ENCODE results near the gene RASSF7. TPM values are rescaled to one million over a fixed set of nuclear protein-coding genes. Genes with fewer than 3 reads are reported as not detected.
"Not testable (repeated sequence)": the region's sequence is repeated elsewhere in the genome, so short reads cannot be mapped to it uniquely, and the experiment has no call there.

The RASSF7 gene, protein sequence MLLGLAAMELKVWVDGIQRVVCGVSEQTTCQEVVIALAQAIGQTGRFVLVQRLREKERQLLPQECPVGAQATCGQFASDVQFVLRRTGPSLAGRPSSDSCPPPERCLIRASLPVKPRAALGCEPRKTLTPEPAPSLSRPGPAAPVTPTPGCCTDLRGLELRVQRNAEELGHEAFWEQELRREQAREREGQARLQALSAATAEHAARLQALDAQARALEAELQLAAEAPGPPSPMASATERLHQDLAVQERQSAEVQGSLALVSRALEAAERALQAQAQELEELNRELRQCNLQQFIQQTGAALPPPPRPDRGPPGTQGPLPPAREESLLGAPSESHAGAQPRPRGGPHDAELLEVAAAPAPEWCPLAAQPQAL
- polyA plus RNA-seq (2013, experiment 1 of 2), result 10.5 TPM
- 9.6 TPM for polyA plus RNA-seq (2013, experiment 2 of 2)

- Histone ChIP-seq H3K27ac (ENCODE audit: low read depth, low read length) (peak within 1 kb of the TSS; percentile 62; the same call in 1 of the 2 replicates), H3K9me3 (ENCODE audit: insufficient read depth, low read depth, low read length) (no peaks in the 10 kb centered on the region), H3K4me1 (ENCODE audit: insufficient read depth, low read length) (0 out of 2 replicates have a peak, but pooled peaks cover 10% of the 10 kb centered on the region), H3K27me3 (ENCODE audit: insufficient read depth, low read length) (peaks cover 28% of the 10 kb centered on the region), H3K9ac (ENCODE audit: low read depth, low read length) (peak within 1 kb of the TSS; percentile 56), H3K4me3 (ENCODE audit: low read length) (peak within 1 kb of the TSS; percentile 87), H3K36me3 (ENCODE audit: insufficient read depth, low read length) (peaks cover 11% of the 10 kb centered on the region; the same call in 1 of the 2 replicates)
- 2% methylated on average over 95 of the region's 95 CpGs for WGBS
These were observed at the start of gene RASSF7, which contains the start of gene LMNTD2 for GRCh38 chr11:560305-561147. TSS of gene RASSF7 (plus strand) at chr11:560970. CDS start at chr11:561769, 799 bp downstream. TSS of gene LMNTD2 (minus strand) at chr11:560738. CDS start at chr11:560716, 22 bp downstream.

DNA sequence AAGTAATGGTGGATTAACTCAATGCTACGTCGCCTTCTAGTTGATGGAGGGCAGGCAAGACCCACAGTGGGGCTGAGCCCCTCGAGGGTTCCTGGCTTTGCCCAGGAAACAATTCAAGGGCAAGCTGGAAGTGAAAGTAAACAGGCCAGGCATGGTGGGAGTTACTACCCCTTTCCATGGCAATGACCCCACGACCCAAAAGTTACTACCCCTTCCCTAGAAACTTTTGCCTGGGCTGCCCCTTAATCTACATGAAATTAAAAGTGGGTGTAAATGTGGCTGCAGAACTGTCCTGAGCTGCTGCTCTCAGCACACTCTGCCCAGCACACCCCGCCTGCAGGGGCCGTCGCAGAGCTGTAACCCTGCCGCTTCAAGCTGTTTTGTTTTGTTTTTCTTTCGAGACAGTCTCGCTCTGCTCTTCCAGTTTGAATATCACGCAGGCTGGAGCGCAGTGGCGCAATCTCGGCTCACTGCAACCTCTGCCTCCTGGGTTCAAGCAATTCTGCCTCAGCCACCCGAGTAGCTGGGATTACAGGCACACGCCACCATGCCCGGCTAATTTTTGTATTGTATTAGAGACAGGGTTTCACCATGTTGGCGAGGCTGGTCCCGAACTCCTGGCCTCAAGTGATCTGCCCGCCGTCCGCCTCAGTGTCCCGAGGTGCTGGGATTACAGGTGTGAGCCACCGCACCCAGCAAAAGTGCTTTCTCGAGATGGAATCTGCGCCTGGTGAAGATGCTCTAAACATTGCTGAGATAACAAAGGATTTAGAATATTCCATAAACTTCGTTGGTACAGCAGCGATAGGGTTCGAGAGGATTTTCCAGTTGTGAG is 47.8 kb upstream of the RASSF7 start:
- Histone ChIP-seq H3K27ac (ENCODE audit: low read depth, low read length) (no peak overlapping the region), H3K27me3 (ENCODE audit: insufficient read depth, low read length) (no peaks in the 10 kb centered on the region), H3K9me3 (ENCODE audit: insufficient read depth, low read depth, low read length) (peaks cover 8% of the 10 kb centered on the region; the same call in 1 of the 2 replicates), H3K4me1 (ENCODE audit: insufficient read depth, low read length) (no peaks in the 10 kb centered on the region), H3K9ac (ENCODE audit: low read depth, low read length) (no peak overlapping the region), H3K4me3 (ENCODE audit: low read length) (no peak overlapping the region), H3K36me3 (ENCODE audit: insufficient read depth, low read length) (peaks cover 15% of the 10 kb centered on the region)
- 94% methylated on average over 29 of the region's 29 CpGs for WGBS

GRCh38 chr11:514606-515005 is 46.2 kb upstream of the RASSF7 start:
- peaks cover 8% of the 10 kb centered on the region; the same call in 1 of the 2 replicates for H3K9me3 ChIP-seq (ENCODE audit: insufficient read depth, low read depth, low read length)
- no peak overlapping the region for H3K9ac ChIP-seq (ENCODE audit: low read depth, low read length)
- H3K36me3 ChIP-seq (ENCODE audit: insufficient read depth, low read length), result peaks cover 10% of the 10 kb centered on the region
- no peaks in the 10 kb centered on the region for H3K4me1 ChIP-seq (ENCODE audit: insufficient read depth, low read length)
- WGBS, result 95% methylated on average over 10 of the region's 10 CpGs
- H3K27me3 ChIP-seq (ENCODE audit: insufficient read depth, low read length), result no peaks in the 10 kb centered on the region
- H3K27ac ChIP-seq (ENCODE audit: low read depth, low read length), result no peak overlapping the region
- no peak overlapping the region for H3K4me3 ChIP-seq (ENCODE audit: low read length)

DNA sequence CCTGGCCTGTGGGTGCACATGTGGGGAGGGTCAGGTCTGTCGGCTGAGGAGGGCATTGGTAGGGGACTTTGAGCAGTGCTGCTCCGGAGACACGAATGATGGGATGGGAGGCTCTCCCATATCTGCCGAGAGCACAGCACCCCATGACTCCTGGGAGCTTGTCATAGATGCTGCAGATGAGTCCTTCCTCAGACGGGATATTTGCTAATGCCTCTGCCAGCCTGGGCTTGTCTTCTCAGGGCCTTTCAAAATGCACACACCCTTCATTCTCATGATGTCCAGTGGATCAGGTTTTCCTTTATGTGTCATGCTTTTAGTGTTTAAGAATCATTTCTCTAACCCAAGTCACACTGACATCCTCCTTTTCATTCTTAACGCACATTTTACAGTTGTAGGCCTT is 45.6 kb upstream of the RASSF7 start:
- WGBS, result 96% methylated on average over 6 of the region's 6 CpGs
- Histone ChIP-seq H3K9me3 (ENCODE audit: insufficient read depth, low read depth, low read length) (peaks cover 8% of the 10 kb centered on the region; the same call in 1 of the 2 replicates), H3K27ac (ENCODE audit: low read depth, low read length) (no peak overlapping the region), H3K9ac (ENCODE audit: low read depth, low read length) (no peak overlapping the region), H3K4me1 (ENCODE audit: insufficient read depth, low read length) (no peaks in the 10 kb centered on the region), H3K4me3 (ENCODE audit: low read length) (no peak overlapping the region), H3K36me3 (ENCODE audit: insufficient read depth, low read length) (peaks cover 5% of the 10 kb centered on the region), H3K27me3 (ENCODE audit: insufficient read depth, low read length) (no peaks in the 10 kb centered on the region)

DNA sequence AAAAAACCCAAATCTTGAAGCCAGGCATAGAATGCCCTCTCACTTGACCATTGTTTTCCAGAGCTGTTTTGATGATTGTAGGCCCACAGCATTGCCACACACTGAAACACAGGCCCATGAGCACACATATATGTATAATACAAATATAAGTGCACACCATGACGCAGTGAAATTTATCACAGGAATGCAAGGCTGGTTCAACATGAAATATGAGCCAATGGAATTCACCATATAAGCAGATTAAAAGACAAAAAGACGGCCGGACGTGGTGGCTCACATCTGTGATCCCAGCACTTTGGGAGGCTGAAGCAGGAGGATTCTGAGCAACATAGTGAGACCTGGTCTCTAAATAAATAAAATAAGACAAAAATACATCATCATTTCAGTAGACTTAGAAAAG is 44.4 kb upstream of the RASSF7 start:
- 85% methylated on average over 4 of the region's 4 CpGs for WGBS
- no peaks in the 10 kb centered on the region for H3K27me3 ChIP-seq (ENCODE audit: insufficient read depth, low read length)
- H3K9ac ChIP-seq (ENCODE audit: low read depth, low read length), result no peak overlapping the region
- H3K4me1 ChIP-seq (ENCODE audit: insufficient read depth, low read length), result no peaks in the 10 kb centered on the region
- H3K27ac ChIP-seq (ENCODE audit: low read depth, low read length), result no peak overlapping the region
- H3K4me3 ChIP-seq (ENCODE audit: low read length), result no peak overlapping the region
- peaks cover 3% of the 10 kb centered on the region; the same call in 1 of the 2 replicates for H3K36me3 ChIP-seq (ENCODE audit: insufficient read depth, low read length)
- peaks cover 8% of the 10 kb centered on the region; the same call in 1 of the 2 replicates for H3K9me3 ChIP-seq (ENCODE audit: insufficient read depth, low read depth, low read length)

DNA sequence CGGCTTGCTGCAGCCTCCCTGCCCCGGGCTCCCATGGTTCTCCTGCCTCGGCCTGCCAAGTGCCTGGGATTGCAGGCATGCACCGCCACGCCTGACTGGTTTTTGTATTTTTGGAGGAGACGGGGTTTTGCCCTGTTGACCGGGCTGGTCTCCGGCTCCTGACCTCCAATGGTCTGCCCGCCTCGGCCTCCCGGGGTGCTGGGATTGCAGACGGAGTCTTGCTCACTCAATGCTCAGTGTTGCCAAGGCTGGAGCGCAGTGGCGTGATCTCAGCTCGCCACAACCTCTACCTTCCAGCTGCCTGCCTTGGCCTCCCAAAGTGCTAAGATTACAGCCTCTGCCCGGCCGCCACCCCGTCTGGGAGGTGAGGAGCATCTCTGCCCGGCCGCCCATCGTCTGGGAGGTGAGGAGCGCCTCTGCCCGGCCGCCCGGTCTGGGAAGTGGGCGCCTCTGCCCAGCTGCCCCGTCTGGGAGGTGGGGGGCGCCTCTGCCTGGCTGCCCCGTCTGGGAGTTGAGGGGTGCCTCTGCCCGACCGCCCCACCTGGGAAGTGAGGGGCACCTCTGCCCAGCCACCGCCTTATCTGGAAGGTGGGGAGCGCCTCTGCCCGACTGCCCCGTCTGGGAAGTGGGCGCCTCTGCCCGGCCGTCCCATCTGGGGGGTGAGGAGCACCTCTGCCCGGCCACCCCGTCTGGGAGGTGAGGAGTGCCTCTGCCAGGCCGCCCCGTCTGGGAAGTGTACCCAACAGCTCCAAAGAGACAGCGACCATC is 43.7 kb upstream of the RASSF7 start:
- H3K27me3 ChIP-seq (ENCODE audit: insufficient read depth, low read length); H3K27ac ChIP-seq (ENCODE audit: low read depth, low read length); H3K9ac ChIP-seq (ENCODE audit: low read depth, low read length); H3K9me3 ChIP-seq (ENCODE audit: insufficient read depth, low read depth, low read length); H3K4me1 ChIP-seq (ENCODE audit: insufficient read depth, low read length); H3K4me3 ChIP-seq (ENCODE audit: low read length); H3K36me3 ChIP-seq (ENCODE audit: insufficient read depth, low read length): not testable (repeated sequence)
- WGBS, result 96% methylated on average over 43 of the region's 43 CpGs

DNA sequence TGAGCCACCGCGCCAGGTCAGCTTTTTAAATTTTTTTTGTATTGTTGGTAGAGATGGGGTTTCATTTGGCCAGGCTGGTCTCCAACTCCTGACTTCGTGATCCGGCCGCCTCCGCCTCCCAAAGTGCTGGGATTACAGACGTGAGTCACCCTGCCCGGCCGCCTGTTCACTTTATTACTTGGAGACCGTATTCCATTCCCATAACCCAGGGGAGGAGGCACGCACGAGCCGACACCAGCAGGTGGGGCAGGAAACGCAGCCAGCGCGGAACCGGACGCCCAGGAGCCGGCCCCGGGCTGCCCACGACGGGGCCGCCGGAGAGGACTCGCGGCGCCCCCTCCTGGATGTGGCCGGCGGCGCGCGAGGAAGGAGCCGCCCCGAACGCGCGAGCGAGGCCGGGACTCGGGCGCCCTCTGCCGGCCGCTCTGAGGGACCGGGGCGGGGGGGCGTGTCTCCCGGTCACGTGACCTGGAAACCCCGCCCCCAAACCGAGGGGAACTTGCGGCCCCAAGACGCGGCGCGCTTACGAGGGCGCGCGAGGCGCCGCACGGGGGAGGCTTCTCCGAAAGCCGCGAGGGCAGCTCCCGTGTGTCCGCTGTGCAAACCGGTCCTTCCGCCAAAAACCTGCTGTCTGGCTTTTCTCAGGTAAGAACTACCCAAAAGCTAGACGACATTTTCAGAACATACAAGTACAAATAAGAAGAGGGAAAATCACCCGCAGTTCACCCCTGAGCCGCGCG is 42.1 kb upstream of the RASSF7 start:
- Histone ChIP-seq H3K9ac (ENCODE audit: low read depth, low read length) (no peak overlapping the region), H3K36me3 (ENCODE audit: insufficient read depth, low read length) (no peaks in the 10 kb centered on the region; the same call in 1 of the 2 replicates), H3K4me1 (ENCODE audit: insufficient read depth, low read length) (no peaks in the 10 kb centered on the region), H3K9me3 (ENCODE audit: insufficient read depth, low read depth, low read length) (peaks cover 8% of the 10 kb centered on the region; the same call in 1 of the 2 replicates), H3K4me3 (ENCODE audit: low read length) (peak overlapping the region; percentile 37), H3K27ac (ENCODE audit: low read depth, low read length) (no peak overlapping the region), H3K27me3 (ENCODE audit: insufficient read depth, low read length) (no peaks in the 10 kb centered on the region)
- WGBS, result 31% methylated on average over 74 of the region's 74 CpGs

GRCh38 chr11:520428-521176 is 40.2 kb upstream of the RASSF7 start:
- WGBS, result 92% methylated on average over 39 of the region's 39 CpGs
- H3K27ac ChIP-seq (ENCODE audit: low read depth, low read length), result no peak overlapping the region
- H3K9me3 ChIP-seq (ENCODE audit: insufficient read depth, low read depth, low read length), result peaks cover 8% of the 10 kb centered on the region; the same call in 1 of the 2 replicates
- H3K4me1 ChIP-seq (ENCODE audit: insufficient read depth, low read length), result no peaks in the 10 kb centered on the region
- H3K36me3 ChIP-seq (ENCODE audit: insufficient read depth, low read length), result no peaks in the 10 kb centered on the region
- H3K27me3 ChIP-seq (ENCODE audit: insufficient read depth, low read length), result no peaks in the 10 kb centered on the region
- no peak overlapping the region for H3K9ac ChIP-seq (ENCODE audit: low read depth, low read length)
- no peak overlapping the region for H3K4me3 ChIP-seq (ENCODE audit: low read length)

DNA sequence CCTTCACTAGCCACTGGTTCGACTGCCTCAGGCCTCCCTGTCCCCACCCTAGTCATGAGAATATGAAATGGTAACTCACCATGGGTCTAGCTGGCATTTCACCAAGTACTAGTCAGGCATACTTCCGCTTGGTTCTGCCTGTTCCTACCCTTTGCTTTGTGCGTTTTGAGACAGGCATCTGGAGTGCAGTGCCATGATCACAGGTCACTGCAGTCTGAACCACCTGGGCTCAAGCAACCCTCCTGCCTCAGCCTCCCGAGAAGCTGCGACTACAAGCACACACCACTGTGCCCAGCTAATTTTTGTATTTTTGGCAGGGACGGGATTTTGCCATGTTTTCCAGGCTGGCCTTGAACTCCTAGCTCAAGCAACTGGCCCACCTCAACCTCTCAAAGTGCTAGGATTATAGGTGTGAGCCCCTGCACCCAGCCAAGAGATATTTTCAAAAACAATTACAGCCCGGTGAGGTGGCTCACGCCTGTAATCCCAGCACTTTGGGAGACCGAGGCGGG is 39.5 kb upstream of the RASSF7 start:
- no peak overlapping the region for H3K4me3 ChIP-seq (ENCODE audit: low read length)
- H3K27ac ChIP-seq (ENCODE audit: low read depth, low read length), result no peak overlapping the region
- no peaks in the 10 kb centered on the region for H3K4me1 ChIP-seq (ENCODE audit: insufficient read depth, low read length)
- H3K9ac ChIP-seq (ENCODE audit: low read depth, low read length), result no peak overlapping the region
- no peaks in the 10 kb centered on the region for H3K36me3 ChIP-seq (ENCODE audit: insufficient read depth, low read length)
- 89% methylated on average over 10 of the region's 10 CpGs for WGBS
- peaks cover 5% of the 10 kb centered on the region; the same call in 1 of the 2 replicates for H3K9me3 ChIP-seq (ENCODE audit: insufficient read depth, low read depth, low read length)
- H3K27me3 ChIP-seq (ENCODE audit: insufficient read depth, low read length), result no peaks in the 10 kb centered on the region

Measured in HUES64 (cell line).